Erythroblast (primary cell): ENCODE results near the gene AP3S1.

Experiments used
- GATA1 ChIP-seq: IDR thresholded peaks from 2 replicates; pipeline ENCODE4 v1.6.1; 2011; ENCODE audit warnings: low read depth, mild to moderate bottlenecking, control low read depth, low read length, moderate library complexity
- POLR2A ChIP-seq: IDR thresholded peaks from 2 replicates; pipeline ENCODE4 v1.6.1; 2011; ENCODE audit warnings: mild to moderate bottlenecking, low read length

GRCh38 chr5:115840873-115841272 lies 862 bp upstream of the AP3S1 start:
- TF ChIP-seq POLR2A: no peak
- TF ChIP-seq GATA1: no peak
